Measurements from ENCODE around the gene TMEM42.

- no peak for TF ChIP-seq TCF12 (IDR thresholded peaks at IDR 0.05; ENCODE audit: low read depth, low read length)
- TF ChIP-seq GABPA (IDR thresholded peaks at IDR 0.05; ENCODE audit: borderline replicate concordance, insufficient read depth, low read length): no peak
- no peak for TF ChIP-seq SIN3A (conservative IDR thresholded peaks at IDR 0.05 in 1 of 2, IDR thresholded peaks at IDR 0.05 in 1 of 2; ENCODE audit: low read depth in 1 of 2, low read length in 2 of 2)
- no peak for TF ChIP-seq CHD2 (IDR thresholded peaks at IDR 0.05; ENCODE audit: low read length)
- no peak for TF ChIP-seq ZNF274 (IDR thresholded peaks at IDR 0.05; ENCODE audit: borderline replicate concordance, extremely low read depth, low read length)
- TF ChIP-seq POLR2AphosphoS5 (IDR thresholded peaks at IDR 0.05; ENCODE audit: low read depth, low read length): no peak
Measured at GRCh38 chr3:44832032-44832431, 29.7 kb upstream of the TMEM42 start.

Measured in H1 (cell line).